ENCODE results near the gene SPARCL1. TPM values are rescaled to one million over a fixed set of nuclear protein-coding genes. Genes with fewer than 3 reads are reported as not detected.

SPARCL1 gene
- polyA plus RNA-seq, 3 donors = not detected

DNA sequence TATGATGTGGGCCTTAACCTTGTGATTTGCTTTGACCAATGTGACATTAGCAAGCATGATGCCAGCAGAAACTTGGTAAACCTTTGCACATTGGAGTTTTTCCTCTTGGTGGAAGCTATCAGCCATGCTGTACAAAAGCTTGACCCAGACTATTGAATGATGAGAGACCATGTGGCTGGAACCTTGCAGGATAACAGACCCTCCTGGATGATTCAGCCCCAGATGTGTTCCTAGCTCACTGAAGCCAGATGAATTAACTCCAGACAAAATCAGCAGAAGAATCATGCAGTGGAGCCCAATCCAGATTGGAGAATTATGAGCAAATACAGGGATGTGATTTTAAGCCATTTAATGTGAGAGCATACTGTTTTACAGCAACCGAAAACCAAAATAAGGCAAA lies 16.8 kb downstream of the SPARCL1 start:
- TF ChIP-seq, protein P1, sequence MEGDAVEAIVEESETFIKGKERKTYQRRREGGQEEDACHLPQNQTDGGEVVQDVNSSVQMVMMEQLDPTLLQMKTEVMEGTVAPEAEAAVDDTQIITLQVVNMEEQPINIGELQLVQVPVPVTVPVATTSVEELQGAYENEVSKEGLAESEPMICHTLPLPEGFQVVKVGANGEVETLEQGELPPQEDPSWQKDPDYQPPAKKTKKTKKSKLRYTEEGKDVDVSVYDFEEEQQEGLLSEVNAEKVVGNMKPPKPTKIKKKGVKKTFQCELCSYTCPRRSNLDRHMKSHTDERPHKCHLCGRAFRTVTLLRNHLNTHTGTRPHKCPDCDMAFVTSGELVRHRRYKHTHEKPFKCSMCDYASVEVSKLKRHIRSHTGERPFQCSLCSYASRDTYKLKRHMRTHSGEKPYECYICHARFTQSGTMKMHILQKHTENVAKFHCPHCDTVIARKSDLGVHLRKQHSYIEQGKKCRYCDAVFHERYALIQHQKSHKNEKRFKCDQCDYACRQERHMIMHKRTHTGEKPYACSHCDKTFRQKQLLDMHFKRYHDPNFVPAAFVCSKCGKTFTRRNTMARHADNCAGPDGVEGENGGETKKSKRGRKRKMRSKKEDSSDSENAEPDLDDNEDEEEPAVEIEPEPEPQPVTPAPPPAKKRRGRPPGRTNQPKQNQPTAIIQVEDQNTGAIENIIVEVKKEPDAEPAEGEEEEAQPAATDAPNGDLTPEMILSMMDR (IDR thresholded peaks at IDR 0.05) = no peak
- no peak for DNase-seq
- Mint-ChIP-seq H3K27me3 (ENCODE audit: low read depth in 3 of 3) (peaks cover 0 to 4% (median 0%) of the 10 kb centered on the region in 3 donors), H3K36me3 (no peaks in the 10 kb centered on the region), H3K4me1 (no peaks in the 10 kb centered on the region), H3K4me3 (no peak overlapping the region), H3K27ac (no peak overlapping the region), H3K9me3 (peaks cover 0 to 2% (median 0%) of the 10 kb centered on the region in 7 donors)
- H3K4me1 ChIP-seq (ENCODE audit: control insufficient read depth in 1 of 2, insufficient read depth in 2 of 2, low read length in 2 of 2) = no peaks in the 10 kb centered on the region
- H3K9ac ChIP-seq (ENCODE audit: insufficient read depth, low read length, poor library complexity, severe bottlenecking) = no peak overlapping the region
- H3K36me3 ChIP-seq (replicated peaks in 1 of 2; ENCODE audit: control insufficient read depth in 1 of 2, insufficient read depth in 2 of 2, low read length in 2 of 2) = no peaks in the 10 kb centered on the region
- H3K9me3 ChIP-seq (replicated peaks in 1 of 2; ENCODE audit: control insufficient read depth in 1 of 2, insufficient read depth in 1 of 2, low read length in 2 of 2) = no peaks in the 10 kb centered on the region
- no peaks in the 10 kb centered on the region for H3K79me2 ChIP-seq (ENCODE audit: insufficient read depth, low read length)
- H3K27me3 ChIP-seq (ENCODE audit: control insufficient read depth in 2 of 2, insufficient read depth in 2 of 2, low read length in 2 of 2) = no peaks in the 10 kb centered on the region
- intact Hi-C loops (cut with micrococcal nuclease) = no loop called here
- no CpG with 5 or more reads among the region's 1 CpG for WGBS (ENCODE audit: insufficient coverage)
- no peak overlapping the region for H3K27ac ChIP-seq (ENCODE audit: low read depth in 1 of 2, low read length in 2 of 2)
- H3K4me2 ChIP-seq (replicated peaks; ENCODE audit: extremely low read depth, low read length, poor library complexity, severe bottlenecking) = no peak overlapping the region
- H3K4me3 ChIP-seq (replicated peaks in 1 of 3; ENCODE audit: low read depth in 2 of 3, low read length in 3 of 3) = no peak overlapping the region
- no peaks in the 10 kb centered on the region for H4K20me1 ChIP-seq (ENCODE audit: insufficient read depth, low read length)
- no peak overlapping the region for H2AFZ ChIP-seq (ENCODE audit: insufficient read depth, low read depth, low read length, poor library complexity, severe bottlenecking)

DNA sequence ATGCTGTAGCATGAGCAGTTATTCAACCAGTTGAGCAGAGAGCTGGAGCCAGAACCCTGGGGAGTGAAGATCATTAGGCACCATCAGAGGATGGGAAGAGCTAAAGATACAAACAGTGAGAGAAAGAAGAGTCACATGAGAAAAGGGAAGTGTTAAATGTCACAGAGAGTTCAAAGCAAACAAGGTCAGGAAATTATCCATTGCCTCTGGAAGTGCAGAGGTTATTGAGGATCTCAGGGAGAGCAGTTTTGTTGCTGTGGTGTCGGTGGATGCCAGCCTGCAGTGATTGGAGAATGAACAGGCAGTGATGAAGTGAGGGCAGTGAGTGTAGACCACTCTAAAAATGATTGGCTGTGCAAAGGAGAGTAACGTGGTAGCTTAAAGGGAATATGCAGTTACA lies 17.7 kb downstream of the SPARCL1 start:
- Histone ChIP-seq H3K4me1 (ENCODE audit: control insufficient read depth in 1 of 2, insufficient read depth in 2 of 2, low read length in 2 of 2) (no peaks in the 10 kb centered on the region), H4K20me1 (ENCODE audit: insufficient read depth, low read length) (no peaks in the 10 kb centered on the region), H2AFZ (ENCODE audit: insufficient read depth, low read depth, low read length, poor library complexity, severe bottlenecking) (no peak overlapping the region), H3K9me3 (replicated peaks in 1 of 2; ENCODE audit: control insufficient read depth in 1 of 2, insufficient read depth in 1 of 2, low read length in 2 of 2) (no peaks in the 10 kb centered on the region), H3K4me2 (replicated peaks; ENCODE audit: extremely low read depth, low read length, poor library complexity, severe bottlenecking) (no peak overlapping the region), H3K4me3 (replicated peaks in 1 of 3; ENCODE audit: low read depth in 2 of 3, low read length in 3 of 3) (no peak overlapping the region), H3K9ac (ENCODE audit: insufficient read depth, low read length, poor library complexity, severe bottlenecking) (no peak overlapping the region), H3K36me3 (replicated peaks in 1 of 2; ENCODE audit: control insufficient read depth in 1 of 2, insufficient read depth in 2 of 2, low read length in 2 of 2) (no peaks in the 10 kb centered on the region), H3K27me3 (ENCODE audit: control insufficient read depth in 2 of 2, insufficient read depth in 2 of 2, low read length in 2 of 2) (no peaks in the 10 kb centered on the region), H3K27ac (ENCODE audit: low read depth in 1 of 2, low read length in 2 of 2) (no peak overlapping the region), H3K79me2 (ENCODE audit: insufficient read depth, low read length) (no peaks in the 10 kb centered on the region)
- H3K27me3 Mint-ChIP-seq (ENCODE audit: low read depth in 3 of 3) = peaks cover 0 to 4% (median 0%) of the 10 kb centered on the region in 3 donors
- TF ChIP-seq, protein P1 (IDR thresholded peaks at IDR 0.05) = no peak
- WGBS (ENCODE audit: insufficient coverage) = 73% methylated on average over 1 of the region's 2 CpGs
- no peaks in the 10 kb centered on the region for H3K36me3 Mint-ChIP-seq
- H3K4me3 Mint-ChIP-seq = no peak overlapping the region
- H3K27ac Mint-ChIP-seq = no peak overlapping the region
- no peak for DNase-seq
- peaks cover 0 to 2% (median 0%) of the 10 kb centered on the region in 7 donors for H3K9me3 Mint-ChIP-seq
- H3K4me1 Mint-ChIP-seq = no peaks in the 10 kb centered on the region
- intact Hi-C loops (cut with micrococcal nuclease) = no loop called here

Data from CD14-positive monocyte (primary cell).